A673 (cell line): Measurements from ENCODE around the gene NUDT14.

Experiments
- CTCF ChIP-seq: fragments of 300-800, 200-600 bp; sonication (generic); conservative IDR thresholded peaks from 2 replicates; pipeline ENCODE4 v1.5.1; 2017; ENCODE audit warnings: low read depth, mild to moderate bottlenecking, antibody characterized with exemption, low read length, moderate library complexity, mixed read lengths
- EZH2 ChIP-seq: fragments of 200-600 bp; sonication (generic); IDR thresholded peaks from 2 replicates; pipeline ENCODE4 v1.6.1; 2017; ENCODE audit warnings: borderline replicate concordance, low read depth, mild to moderate bottlenecking, mixed read lengths, antibody characterized with exemption, low read length; ENCODE audit not compliant: poor library complexity, severe bottlenecking

- TF ChIP-seq EZH2 (no peak), CTCF (no peak)
Observed at GRCh38 chr14:105171004-105171673, 10.0 kb downstream of the NUDT14 start.
